RPMI7951 (cell line): Measurements from ENCODE around the gene RNF150. TPM values are rescaled to one million over a fixed set of nuclear protein-coding genes. Genes with fewer than 3 reads are reported as not detected.
"Not testable (repeated sequence)": the region's sequence is repeated elsewhere in the genome, so short reads cannot be mapped to it uniquely, and the experiment has no call there.

Experiments used
- DNase-seq: peaks from one replicate; pipeline ENCODE4 v3.0.0-alpha.2; 2012; ENCODE audit warnings: low read depth
- total RNA-seq: library from RNA; depleted of rRNA; stranded (reverse); fragments of >200 nt; shearing (Covaris generic); gene quantifications from 2 replicates; pipeline ENCODE4 v1.2.3, GENCODE V29; 2014

RNF150 gene
- total RNA-seq, 1 experiment from 2014 or later, result 0.96 TPM

DNA sequence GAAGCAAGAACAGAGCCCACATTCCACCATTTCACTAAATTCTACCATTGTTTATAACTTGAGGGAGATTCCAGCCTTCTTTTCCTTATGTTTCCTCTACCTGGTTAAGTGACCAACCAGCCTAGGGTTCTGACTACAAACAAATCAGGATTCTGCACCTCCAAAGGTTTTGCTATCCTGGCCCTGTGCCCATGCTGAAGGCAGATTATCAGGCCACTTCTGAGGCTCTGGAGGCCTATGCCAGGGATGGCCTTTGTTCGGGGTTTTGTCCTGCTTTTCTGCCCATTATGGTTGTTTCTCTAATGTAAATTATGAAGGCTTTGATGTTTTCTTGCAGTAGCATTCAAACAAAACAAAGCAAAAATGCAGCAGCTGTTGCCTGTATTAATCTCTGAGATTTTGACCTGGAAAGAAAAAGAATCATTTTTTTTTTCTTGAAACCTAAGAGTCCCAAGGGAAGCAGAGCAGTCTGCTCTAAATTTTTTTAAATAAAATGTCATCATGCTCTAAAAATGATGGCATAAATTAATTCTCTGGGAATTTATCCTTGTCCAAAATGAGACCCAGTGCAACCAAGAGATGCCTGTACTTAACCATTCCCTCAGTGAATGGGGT is 55.6 kb downstream of the RNF150 start:
- DNase-seq, result no peak

- no peak for DNase-seq
Measured at GRCh38 chr4:141075553-141075952, 57.7 kb downstream of the RNF150 start.

DNA sequence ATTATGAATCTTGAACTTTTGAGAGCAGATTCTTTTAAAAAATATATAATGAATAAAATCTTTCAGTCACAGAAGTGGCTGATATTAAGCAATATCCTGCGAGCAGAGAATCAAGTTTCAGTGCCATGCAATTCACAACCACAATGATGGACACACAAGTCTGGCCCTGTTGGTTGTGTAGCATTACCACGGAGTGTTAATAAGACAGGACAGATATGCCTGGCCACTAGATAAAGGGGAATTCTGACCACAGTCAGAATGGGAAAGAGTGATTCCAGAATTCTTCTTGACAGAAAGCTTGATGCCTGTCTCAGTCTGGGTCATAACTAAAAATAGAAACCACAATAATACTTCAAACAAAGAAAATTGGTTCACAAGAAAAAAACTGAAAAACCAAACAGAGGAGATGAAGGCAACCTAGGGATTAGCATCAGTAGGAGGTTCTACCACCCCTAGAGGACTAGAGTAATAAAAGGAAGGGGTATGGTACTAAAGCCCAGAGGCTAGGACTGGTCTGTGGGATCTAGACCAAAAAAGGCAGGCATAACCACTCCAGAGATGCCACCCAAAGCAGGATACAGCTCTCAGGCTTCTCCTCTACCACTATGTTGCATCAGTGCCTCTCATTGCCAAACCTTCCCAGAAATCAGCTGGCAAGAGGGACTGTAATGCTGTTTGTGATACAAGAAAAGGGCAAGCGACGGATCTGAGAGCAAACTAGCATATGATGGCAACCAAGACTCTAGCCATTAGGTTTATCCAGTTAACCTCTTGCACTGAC is 59.0 kb downstream of the RNF150 start:
- no peak for DNase-seq

GRCh38 chr4:141066690-141067089 is 66.6 kb downstream of the RNF150 start:
- DNase-seq, result no peak

GRCh38 chr4:141065872-141066271 is 67.4 kb downstream of the RNF150 start:
- no peak for DNase-seq

GRCh38 chr4:141062651-141063050 is 70.6 kb downstream of the RNF150 start:
- DNase-seq, result no peak

DNA sequence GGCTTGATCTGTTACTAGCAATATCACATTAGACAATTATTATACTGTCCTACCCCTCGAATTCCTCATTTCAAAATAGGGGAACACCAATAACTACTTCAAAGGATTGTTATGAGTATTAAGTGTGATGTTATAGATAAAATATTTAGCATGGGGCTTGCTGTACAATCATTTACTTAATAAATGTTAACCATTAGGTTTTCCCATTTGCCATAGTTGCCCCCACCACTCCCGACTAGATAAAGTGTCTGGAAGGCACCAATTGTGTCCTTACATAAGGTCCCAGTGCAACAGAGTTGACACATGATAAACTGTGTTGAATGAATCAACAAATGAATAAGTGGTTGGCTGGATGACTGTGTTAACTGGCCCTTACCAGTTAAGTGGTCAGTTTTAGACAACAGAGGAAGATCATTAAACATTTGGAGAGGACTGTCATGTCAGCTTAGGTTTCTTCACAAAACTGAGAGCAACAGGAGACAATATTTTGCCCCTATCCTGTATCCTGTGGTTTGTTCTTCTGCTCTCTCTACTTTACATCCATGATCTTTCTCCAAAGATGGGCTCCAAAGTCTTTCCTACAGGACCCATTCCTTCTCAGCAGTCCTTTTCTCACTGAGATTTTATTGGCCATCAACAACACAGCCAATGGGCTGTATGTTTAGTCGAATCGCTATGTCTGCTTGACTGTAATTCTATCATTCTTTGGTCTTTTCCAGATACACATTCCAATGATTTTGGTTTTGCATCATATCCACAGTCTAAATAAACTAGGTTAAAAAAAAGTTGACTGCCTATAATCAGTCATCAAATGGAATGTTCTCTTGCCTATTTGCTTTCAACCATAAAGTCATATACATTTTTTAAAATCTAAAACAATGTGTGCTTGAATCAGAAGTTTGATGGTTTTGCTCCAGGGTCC is 74.4 kb downstream of the RNF150 start:
- no peak for DNase-seq

GRCh38 chr4:141057582-141057981 is 75.7 kb downstream of the RNF150 start:
- DNase-seq, result no peak

- DNase-seq, result no peak
Measured at GRCh38 chr4:141056473-141056872, 76.8 kb downstream of the RNF150 start.

- no peak for DNase-seq
Measured at GRCh38 chr4:141054446-141054845, 78.8 kb downstream of the RNF150 start.

DNA sequence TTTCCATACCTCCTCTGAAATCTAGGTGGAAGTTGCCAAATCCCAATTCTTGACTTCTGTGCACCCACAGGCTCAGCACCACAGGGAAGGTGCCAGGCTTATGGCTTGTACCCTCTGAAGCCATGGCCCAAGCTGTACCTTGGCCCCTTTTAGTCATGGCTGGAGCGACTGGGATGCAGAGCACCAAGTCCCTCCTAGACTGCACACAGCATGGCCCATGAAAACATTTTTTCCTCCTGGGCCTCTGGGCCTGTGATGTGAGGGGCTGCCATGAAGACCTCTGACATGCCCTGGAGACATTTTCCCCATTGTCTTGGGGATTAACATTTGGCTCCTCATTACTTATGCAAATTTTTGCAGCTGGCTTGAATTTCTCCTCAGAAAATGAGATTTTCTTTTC is 82.3 kb downstream of the RNF150 start:
- not testable (repeated sequence) for DNase-seq

DNA sequence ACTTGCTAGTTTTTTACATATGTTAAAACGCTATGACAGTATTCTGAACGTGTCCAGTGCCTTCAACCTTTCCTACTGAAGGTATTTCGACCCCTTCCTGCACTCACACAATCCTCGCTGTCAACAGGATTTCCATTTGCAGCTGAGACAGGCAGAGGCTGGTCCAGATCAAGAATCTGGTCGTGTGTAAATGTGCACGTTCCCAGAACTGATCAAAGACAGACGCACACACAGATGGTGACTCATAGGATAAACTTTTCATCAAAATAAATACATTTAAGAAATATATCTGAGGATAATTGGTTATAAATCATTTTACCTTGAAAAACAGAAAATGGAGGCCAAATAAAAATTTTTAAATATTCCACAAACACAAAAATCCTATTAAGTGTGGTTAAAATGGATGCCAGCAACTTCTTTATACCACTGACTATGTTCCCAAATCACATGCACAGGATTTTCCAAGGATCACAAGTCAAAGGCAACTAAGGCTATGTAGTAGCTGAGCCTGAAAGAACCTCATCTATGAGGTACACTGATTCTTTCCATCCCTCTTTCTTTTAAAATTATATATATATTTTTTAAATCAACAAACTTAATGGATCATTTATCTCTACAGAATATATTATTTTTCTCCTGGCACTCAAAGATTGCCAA is 85.9 kb downstream of the RNF150 start:
- DNase-seq, result peak; percentile 4

- peak; percentile 57 for DNase-seq
Measured at GRCh38 chr4:141046255-141046654, 87.0 kb downstream of the RNF150 start.

- no peak for DNase-seq
Measured at GRCh38 chr4:141045848-141046247, 87.4 kb downstream of the RNF150 start.

DNA sequence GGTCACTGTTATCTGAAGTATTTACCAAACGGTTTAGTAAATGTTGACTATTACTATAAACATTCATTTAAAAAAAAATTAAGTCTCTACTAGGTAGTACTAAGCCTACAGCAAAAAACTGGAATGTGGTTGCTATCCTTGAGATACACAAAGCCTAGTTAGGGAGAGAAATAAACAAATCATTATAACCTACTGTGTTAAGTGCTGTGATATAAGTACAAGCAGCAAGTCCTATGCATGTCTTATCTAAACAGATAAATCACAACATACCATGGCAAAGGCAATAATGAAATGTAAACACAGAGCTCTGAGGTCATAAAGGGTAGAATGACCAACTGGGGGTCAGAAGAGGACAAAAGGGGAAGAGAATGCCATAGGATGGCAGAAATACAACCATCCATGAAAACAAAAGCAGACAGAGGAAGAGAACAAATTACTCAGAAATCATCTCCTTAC is 92.2 kb downstream of the RNF150 start:
- no peak for DNase-seq

DNA sequence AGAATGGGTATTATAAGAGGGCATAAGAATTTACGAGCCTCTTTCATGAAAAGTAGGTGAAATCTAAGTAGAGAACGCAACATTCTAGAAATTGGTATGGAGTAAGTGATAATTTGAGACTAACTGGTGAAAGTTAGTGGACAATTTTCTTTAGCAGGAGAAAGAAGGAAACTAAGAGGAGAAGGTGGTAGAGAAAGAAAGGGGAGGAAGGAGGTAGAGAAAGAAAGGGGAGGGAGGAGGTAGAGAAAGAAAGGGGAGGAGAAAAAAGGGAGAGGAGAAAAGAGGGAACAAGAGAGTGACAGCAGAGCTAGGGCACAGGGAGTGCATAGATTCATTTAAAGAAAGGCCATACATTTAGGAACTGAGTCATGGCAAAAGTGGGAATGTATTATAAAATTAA is 94.1 kb downstream of the RNF150 start:
- DNase-seq, result no peak

GRCh38 chr4:141038428-141038827 is 94.8 kb downstream of the RNF150 start:
- no peak for DNase-seq

- DNase-seq, result no peak
Measured at GRCh38 chr4:141037446-141037845, 95.8 kb downstream of the RNF150 start.

DNA sequence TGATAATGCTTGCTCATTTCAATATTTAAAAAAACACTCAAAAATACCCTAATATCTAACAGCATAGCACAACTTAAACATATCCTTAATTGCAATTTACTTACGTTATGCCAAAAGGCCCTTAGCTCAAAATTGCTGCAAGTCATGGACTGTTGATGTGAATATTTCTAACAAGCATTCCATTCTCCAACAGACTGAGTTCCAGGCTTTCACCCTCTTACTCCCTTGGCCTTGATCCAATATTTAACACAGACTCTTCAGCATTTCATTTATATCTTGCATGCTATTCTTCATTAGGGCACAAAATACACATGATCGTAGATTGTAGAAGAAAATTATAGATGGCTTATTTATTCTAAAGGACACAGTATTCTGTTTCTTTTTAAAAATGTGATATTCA is 96.5 kb downstream of the RNF150 start:
- no peak for DNase-seq

DNA sequence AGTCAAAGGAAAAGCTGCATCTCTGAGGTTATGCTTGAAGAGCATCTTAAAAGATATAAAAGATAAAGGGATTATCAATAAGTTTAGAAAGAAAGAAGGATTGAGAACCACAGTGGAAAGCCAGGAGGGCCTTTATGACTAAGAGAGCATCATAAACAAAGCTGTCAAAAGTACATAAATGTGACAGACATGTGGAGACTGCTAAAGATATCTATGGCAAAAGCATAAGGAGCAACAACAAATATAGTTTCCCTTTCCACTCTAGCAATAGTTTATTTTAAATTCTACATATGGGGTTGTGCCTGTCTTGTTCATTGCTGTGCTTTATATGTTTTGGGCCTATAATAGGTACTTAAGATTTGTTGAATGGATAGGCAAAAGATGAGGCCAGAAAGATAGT is 97.3 kb downstream of the RNF150 start:
- no peak for DNase-seq

GRCh38 chr4:141028024-141028529 is 105.2 kb downstream of the RNF150 start:
- peak; percentile 63 for DNase-seq

GRCh38 chr4:141027421-141027820 is 105.8 kb downstream of the RNF150 start:
- no peak for DNase-seq
